NCI-H1694 (cell line): ENCODE results near the gene CUL7.
"Not testable (repeated sequence)": the region's sequence is repeated elsewhere in the genome, so short reads cannot be mapped to it uniquely, and the experiment has no call there.

Source experiments
- DNase-seq: peaks from one replicate; lab custom pipeline; 2025; lab: John Stamatoyannopoulos, UW

CUL7 gene

DNA sequence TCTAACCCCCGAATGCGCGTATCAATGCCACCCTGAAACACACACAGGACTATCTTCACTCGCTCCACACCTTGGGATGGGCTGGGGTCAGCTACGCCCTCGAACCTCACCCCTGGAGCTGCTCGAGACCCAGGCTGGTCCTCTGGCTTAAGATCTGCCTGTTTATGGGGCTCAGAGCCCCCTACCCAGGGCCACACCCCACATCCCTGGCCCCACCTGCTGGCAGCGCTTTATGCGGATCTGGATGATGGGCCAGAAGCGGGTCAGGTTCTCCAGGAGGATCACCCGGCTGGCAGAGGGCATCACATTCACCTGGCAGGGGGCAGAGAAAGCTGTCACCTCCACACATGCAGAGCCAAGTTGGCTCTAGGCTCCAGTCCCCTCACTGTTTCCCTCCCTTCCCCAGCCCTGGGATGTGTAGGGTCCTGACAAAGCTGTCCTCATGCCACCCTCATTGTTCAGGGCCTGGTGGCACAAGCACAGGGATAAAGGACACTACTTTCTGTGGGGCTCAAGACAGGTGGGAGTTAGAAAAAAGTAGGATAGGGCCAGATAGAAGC lies 8.2 kb downstream of the CUL7 start:
- no peak for DNase-seq

DNA sequence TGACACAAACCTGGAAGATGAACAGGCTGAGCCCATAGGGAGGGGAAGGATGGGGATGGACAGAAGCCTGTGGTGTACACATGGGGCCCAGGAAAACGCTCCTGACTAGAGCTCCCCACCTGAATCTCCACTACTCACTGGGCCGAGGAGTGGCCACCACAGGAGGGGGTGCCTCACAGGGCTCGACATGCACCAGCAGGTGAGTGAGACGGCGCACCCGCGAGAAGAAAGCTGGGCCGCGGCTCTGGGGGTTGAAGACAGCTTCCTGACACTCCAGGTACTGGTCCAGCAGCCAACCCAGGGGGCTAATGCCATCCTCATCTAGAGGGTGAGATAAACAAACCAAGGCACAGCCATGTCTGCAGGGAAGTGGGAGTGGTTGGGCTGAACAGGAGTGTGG lies 10.3 kb downstream of the CUL7 start:
- DNase-seq = no peak

DNA sequence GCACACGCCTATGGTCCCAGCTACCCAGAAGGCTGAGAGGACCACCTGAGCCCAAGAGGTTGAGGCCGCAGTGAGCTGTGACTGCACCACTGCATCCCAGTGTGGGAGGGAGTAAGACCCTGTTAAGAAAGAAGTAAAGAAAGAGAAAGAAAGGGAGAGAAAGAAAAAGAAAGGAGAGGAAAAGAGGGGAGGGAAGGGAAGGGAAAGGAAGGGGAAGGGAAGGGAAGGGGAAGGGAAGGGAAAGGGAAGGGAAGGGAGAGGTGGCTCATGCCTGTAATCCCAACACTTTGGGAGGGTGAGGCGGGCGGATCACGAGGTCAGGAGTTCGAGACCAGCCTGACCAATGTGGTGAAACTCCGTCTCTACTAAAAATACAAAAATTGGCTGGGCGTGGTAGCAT lies 12.2 kb downstream of the CUL7 start:
- DNase-seq = not testable (repeated sequence)

- no peak for DNase-seq
Measured at GRCh38 chr6:43040542-43041257, 13.0 kb downstream of the CUL7 start.

DNA sequence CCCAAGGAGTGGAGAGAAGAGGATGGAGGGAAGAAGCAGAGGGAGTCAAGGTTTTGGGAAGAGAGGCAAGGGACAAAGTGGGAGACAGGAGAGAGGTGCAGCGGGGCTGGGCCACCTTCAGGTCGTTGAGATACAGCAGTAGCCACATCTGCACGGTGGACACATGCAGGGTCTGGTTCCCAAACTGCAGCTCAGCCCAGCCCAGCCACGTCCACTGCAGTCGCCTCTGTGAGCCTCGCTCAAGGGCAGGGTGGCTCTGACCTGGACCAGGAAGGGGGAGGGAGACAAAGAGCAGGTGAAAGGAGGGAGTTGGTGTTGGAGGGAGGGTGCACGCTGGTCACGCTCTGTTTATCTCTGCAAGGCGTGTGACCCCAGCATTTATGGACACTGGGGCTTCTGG lies 14.9 kb downstream of the CUL7 start:
- no peak for DNase-seq

GRCh38 chr6:43037706-43038105 lies 15.9 kb downstream of the CUL7 start:
- no peak for DNase-seq

GRCh38 chr6:43037197-43037596 lies 16.5 kb downstream of the CUL7 start:
- DNase-seq = no peak

- DNase-seq = no peak
Measured at GRCh38 chr6:43036712-43037111, 16.9 kb downstream of the CUL7 start.

DNA sequence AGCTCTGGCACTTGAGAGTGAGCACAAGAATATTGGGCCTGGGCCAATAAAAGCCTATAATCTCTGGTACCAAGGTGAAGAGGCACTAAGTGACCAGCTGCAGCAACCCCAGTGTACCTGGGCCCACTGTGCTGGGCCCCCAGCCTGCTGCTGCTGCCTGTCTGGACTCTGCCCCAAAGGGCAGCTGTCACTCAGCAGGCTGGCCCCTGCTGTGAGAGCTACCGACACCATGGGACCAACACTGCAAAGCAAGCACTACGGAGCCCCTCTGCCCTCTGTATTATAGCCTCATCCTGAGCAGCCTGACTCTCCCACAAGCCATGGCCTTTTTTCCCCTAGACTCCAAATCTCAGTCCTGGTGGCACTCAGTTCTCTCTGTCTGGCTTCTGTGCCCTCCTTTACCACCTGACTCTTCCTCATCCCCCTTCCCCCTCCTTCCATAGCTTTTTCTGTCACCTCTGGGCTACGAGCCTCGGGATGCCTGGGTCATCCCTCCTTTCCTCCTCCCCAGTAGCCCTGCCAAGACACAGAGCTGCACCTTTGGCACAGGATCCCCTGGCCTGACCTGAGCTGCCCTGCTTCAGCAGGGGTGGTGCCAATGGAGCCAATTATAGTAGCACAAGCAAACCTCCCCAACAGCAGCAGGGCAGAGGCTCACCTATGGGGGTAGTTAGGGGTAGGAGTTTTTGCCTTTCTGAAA lies 18.0 kb downstream of the CUL7 start:
- DNase-seq = no peak

GRCh38 chr6:43034190-43034525 lies 19.5 kb downstream of the CUL7 start:
- DNase-seq = no peak

- DNase-seq = no peak
Measured at GRCh38 chr6:43033496-43034189, 20.0 kb downstream of the CUL7 start.

DNA sequence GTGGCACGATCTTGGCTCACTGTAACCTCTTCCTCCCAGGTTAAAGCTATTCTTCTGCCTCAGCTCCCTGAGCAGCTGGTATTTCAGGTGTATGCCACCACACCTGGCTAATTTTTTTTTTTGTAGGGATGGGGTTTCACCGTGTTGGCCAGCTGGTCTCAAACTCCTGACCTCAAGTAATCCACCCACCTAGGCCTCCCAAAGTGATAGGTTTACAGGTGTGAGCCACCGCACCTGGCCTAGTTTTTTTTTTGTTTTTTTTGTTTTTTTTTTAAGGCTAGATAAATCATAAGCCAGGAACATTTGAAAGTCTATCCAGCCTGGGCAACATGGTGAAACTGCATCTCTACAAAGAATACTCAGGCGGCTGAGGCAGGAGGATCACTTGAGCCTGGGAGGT lies 21.3 kb downstream of the CUL7 start:
- no peak for DNase-seq

- no peak for DNase-seq
Measured at GRCh38 chr6:43029120-43029519, 24.5 kb downstream of the CUL7 start.

DNA sequence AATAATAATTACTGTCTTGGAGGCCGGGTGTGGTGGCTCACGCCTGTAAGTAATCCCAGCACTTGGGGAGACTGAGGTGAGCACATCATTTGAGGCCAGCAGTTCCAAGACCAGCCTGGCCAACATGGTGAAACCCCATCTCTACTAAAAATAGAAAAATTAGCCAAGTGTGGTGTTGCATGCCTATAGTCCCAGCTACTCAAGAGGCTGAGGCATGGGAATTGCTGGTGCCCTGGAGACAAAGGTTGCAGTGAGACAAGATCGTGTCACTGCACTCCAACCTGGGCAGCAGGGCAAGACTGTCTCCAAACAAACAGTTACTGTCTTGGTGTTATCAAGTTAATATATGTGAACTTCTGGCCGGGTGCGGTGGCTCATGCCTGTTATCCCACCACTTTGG lies 27.3 kb downstream of the CUL7 start:
- no peak for DNase-seq

DNA sequence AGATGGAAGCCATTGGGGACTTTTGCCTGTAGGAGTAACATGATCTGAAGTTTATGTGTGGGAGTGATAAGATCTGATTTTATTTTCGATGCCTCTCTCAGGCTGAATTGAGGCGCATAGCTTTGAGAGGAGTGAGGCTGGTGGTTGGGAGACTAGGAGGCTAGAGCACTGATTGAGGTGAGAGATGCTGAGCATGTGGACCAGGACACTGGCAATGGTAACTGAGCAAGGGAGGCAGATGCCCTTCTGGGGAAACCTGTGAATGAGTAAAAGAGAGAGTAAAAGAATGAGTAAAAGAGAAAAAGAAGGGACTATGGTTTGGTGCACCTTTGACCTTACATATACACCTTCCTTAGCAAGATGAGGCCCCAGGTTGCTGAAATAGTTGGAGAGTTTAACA lies 29.2 kb downstream of the CUL7 start:
- DNase-seq = no peak

GRCh38 chr6:43021270-43022047 lies 32.2 kb downstream of the CUL7 start, which contains the start of gene RRP36:
TSS of gene RRP36 (plus strand) at chr6:43021623. CDS start at chr6:43021655, 32 bp downstream.
- DNase-seq = peak; percentile 30

DNA sequence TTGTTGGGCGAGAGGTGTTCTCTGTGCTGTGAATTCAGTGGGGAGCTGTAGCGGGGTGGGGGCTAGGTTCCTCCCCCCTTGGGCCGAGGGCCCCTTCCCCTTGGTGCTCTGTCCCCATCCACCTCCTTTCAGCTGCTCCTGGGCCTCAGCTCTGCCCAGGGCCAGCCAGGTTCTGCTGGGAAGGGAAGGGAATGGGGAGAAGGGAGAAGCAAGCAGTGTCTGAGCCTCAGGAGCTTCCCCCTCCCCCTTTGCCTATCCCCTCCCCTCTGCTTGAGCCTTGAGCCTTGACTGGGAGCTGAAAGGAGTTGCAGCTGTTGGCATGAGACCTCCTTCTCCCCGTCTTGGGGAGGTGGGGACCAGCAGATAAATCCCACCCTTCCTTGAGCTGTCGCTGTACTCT lies 32.8 kb downstream of the CUL7 start:
- no peak for DNase-seq

DNA sequence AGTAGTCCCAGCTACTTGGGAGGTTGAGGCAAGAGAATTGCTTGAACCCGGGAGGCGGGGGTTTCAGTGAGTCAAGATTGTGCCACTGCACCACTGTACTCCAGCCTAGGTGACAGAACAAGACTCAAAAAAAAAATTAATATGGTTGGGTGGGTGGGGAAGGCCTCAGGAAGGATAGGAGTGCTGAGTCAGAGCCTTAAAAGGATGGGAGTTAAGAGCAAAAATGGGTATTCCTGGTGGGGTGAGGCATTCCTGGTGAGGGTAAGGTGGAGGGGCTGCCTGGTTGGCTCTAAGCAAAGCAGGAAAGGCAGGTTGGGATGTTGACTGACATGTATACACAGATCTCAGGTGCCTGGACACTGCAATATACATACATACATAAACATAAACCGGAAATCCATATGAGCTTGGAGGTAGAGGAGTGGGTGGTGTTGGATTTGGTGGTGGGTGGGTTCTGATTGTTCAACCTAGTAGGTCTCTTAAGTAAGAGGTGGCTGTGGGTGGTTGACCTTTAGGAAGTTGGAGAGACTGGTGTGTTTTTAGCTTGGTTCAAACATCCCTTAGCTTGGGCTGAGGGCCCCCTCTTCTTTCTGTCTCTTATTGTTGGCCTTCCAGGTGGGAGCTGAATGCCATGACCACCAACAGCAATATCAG lies 33.5 kb downstream of the CUL7 start:
- no peak for DNase-seq

DNA sequence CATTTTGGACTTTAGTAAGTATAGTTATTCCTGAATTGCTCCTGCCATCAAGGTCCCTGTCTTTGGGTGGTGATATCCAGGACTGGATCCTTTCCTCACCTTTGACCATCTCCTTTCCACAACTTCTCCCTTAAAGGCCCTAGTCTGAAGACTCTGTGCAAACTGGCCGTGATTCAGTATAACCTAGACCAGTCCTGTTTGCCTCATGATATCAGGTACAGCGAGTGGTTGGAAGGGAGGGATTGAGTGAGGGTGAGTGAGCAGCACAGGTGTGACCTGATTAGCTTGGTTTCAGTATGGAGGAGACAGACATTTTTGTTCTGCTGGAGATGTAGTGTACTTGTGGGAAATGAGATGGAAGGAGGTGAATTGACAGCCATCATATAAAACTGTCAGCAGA lies 34.5 kb downstream of the CUL7 start:
- no peak for DNase-seq

DNA sequence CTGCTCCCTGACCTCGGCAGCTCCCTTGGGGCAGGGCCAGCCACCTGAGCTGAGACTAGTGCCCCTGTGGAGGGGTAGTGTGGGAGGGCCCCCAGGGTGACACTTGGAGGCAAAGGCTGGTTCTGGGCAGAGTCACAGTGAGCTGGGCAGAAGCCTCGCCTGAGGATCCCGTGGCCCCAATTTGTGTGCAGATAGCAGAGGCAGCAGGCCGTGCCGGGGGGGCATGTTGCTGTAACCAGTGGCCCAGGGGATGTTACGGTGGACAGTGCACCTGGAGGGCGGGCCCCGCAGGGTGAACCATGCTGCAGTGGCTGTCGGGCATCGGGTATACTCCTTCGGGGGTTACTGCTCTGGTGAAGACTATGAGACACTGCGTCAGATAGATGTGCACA lies 36.7 kb downstream of the CUL7 start:
- no peak for DNase-seq

DNA sequence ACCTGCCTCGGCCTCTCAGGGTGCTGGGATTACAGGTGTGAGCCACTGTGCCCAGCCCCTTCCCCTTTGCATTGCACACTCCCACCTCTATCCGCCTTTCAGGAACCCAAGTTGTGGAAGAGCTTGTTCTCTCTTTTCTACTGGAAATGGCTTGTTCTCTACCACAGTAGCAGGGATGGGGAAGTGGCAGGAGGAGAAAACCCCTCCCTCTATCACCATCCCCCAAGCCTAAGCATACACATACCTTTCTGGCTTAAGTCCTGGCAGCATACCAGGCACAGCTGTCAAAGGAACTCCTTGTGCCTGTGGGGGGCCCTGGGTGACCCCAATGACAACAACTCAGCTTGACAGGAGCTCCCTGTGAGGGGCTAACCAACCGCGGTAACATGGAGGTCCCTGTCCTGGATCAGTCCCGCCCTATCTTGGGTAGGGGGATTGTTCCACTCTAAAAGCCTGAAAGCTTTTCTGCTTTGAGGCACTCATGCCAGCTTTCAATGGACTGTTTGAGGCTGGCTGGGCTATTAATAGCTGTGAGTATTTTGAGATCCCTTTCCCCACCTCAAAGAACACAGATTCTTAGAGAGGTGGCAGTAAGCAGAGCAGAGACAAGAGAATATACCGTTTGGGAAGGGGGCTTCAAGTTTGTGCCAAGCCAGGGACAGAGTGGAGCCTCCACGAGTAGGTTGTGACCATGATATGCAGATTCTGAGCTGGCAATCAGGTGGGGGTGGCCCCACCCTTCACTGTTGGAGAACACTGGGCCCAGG lies 37.3 kb downstream of the CUL7 start:
- no peak for DNase-seq
